ENCODE measurements around the gene DYNC2I2.

The DYNC2I2 gene

GRCh38 chr9:128637656-128638055 is 19.0 kb downstream of the DYNC2I2 start:
- DNase-seq (ENCODE audit: low spot score) = no peak
- TF ChIP-seq, protein P1, sequence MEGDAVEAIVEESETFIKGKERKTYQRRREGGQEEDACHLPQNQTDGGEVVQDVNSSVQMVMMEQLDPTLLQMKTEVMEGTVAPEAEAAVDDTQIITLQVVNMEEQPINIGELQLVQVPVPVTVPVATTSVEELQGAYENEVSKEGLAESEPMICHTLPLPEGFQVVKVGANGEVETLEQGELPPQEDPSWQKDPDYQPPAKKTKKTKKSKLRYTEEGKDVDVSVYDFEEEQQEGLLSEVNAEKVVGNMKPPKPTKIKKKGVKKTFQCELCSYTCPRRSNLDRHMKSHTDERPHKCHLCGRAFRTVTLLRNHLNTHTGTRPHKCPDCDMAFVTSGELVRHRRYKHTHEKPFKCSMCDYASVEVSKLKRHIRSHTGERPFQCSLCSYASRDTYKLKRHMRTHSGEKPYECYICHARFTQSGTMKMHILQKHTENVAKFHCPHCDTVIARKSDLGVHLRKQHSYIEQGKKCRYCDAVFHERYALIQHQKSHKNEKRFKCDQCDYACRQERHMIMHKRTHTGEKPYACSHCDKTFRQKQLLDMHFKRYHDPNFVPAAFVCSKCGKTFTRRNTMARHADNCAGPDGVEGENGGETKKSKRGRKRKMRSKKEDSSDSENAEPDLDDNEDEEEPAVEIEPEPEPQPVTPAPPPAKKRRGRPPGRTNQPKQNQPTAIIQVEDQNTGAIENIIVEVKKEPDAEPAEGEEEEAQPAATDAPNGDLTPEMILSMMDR (IDR thresholded peaks at IDR 0.05; ENCODE audit: extremely low read depth, missing control alignments) = no peak

DNA sequence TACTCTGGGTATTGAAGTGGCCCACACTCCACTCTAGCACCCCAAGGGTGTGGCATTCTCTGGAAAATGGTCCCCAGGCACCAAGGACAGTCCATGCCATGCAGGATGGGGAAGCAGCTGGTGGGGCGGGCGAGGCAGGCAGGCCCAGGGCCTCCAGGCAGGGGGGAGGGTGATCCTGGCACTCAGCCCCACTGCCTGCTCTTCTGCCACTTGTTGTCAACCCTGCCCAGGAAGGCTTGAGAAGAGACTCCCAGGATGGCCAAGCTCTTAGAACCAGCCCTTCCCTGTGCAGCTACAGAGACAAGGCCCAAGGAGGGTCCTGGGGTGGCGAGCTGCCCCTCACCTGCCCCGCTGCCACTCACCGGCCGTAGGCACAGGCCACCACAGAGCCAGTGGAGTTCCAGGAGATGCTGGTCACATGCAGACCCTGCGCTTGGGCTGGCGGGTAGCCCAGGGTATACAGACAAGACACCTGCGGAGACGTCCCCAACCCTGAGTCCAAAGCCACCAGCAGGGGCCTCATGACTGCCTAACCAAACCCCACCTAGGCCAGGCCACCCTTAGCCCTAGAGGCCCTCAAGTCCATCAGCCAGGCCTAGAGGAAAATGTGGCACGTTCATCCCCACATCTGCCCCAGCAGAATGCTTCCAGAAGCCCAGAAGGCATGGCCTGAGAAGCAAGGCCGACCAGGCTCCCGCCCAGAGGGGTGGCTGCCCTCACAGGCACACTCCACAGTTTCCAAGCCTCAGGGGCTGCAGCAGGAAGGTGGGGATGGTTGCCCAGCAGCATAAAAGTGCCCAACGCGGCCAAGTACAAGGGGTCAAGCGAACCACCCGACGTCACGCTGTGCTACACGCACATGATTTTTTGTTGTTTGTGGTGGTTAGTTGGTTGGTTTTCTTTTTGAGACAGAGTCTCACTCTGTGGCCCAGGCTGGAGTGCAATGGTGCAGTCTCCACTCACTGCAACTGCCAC is 19.8 kb downstream of the DYNC2I2 start:
- TF ChIP-seq, protein P1 (IDR thresholded peaks at IDR 0.05; ENCODE audit: extremely low read depth, missing control alignments) = no peak
- DNase-seq (ENCODE audit: low spot score) = no peak

DNA sequence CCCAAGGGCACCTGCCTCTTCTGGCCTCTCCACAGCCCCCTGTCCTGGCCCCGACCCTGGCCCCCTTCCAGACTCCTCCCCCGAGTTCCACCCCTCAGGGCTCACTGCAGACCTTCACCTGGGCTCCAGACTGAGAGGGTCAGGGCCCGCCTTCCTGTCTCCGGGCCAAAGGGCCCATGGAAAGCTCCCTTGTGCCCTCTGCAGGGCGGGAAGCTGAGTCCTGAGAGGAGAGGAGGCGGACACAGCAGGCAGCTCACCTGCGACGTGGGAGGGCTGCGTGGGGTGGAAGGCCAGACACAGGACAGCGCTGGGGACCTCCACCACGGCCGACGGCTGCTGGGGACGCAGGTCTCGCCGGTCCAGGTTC is 20.6 kb downstream of the DYNC2I2 start:
- TF ChIP-seq, protein P1 (IDR thresholded peaks at IDR 0.05; ENCODE audit: extremely low read depth, missing control alignments) = no peak
- no peak for DNase-seq (ENCODE audit: low spot score)

GRCh38 chr9:128635266-128636023 is 21.2 kb downstream of the DYNC2I2 start:
- TF ChIP-seq, protein P1 (IDR thresholded peaks at IDR 0.05; ENCODE audit: extremely low read depth, missing control alignments) = no peak
- DNase-seq (ENCODE audit: low spot score) = no peak

GRCh38 chr9:128634651-128635262 is 21.9 kb downstream of the DYNC2I2 start:
- TF ChIP-seq, protein P1 (IDR thresholded peaks at IDR 0.05; ENCODE audit: extremely low read depth, missing control alignments) = no peak
- no peak for DNase-seq (ENCODE audit: low spot score)

- TF ChIP-seq, protein P1 (IDR thresholded peaks at IDR 0.05; ENCODE audit: extremely low read depth, missing control alignments) = no peak
- DNase-seq (ENCODE audit: low spot score) = no peak
Measured at GRCh38 chr9:128634111-128634510, 22.5 kb downstream of the DYNC2I2 start.
